GM18499 (cell line): Measurements from ENCODE around the gene TMEM108.
"Not testable (repeated sequence)": the region's sequence is repeated elsewhere in the genome, so short reads cannot be mapped to it uniquely, and the experiment has no call there.

Source experiments
- ATAC-seq: cut with Tn5 transposase; IDR thresholded peaks from one replicate; pipeline ENCODE4 v1.9.1; 2021; ENCODE audit warnings: moderate number of reproducible peaks; ENCODE audit not compliant: insufficient read depth, unreplicated experiment

TMEM108 gene

DNA sequence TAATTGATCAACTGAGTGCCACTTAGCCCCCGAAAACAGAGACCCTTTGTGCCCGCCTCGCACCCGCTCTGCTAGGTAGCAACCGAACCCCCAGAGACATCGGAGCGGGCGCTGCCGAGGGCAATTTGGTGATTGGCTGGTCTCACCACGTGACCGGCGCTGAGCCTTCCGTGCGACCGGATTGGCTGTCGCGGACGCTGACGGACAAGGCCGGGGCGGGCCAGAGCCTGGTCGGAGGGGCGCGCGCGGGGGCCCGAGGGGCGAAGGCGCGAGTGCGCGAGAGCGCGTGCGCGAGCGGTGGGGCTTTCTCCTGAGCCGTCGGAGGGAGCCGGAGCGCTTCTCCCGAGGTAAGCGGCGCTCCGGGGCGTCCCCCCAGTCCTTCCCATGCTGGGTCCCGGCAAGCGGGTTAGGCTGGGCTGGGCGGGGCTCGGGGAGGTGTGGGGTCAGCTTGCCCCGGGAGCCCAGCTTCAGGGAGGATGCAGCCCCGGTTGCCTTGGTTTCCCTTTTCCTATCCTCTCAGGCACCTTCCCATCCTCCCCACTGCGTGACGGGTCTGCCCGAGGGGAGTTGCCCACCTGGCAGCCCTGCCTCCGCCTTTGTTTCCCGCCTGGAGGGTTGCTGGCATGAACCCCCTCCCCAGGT is at the start of gene TMEM108:
Gene TMEM108 (plus strand): TSS at position 303 of the 642 bp plus-strand sequence.
- ATAC-seq, result no peak

DNA sequence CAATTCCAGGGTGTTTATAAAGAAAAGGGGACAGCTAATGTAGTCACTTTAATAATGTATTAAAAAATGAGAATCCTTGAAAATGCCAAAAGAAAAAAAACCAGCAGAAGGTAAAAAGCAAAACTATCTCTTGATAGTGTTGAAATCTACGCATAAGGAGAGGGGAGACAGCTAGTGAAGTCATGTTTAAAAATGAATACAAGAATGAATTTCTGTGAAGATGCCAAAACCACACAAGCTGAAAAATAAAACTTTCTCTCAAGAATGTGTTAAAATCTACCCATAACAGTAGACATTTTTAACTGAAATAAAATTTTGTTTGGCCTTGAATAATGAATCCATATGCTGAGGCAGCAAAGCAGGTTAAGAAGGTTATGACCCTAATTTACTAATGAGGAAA is 42.2 kb upstream of the TMEM108 start:
- ATAC-seq, result no peak

- no peak for ATAC-seq
Observed at GRCh38 chr3:132997404-132998185, 40.6 kb upstream of the TMEM108 start.

- ATAC-seq, result not testable (repeated sequence)
Observed at GRCh38 chr3:133005032-133005431, 33.2 kb upstream of the TMEM108 start.

- ATAC-seq, result no peak
Observed at GRCh38 chr3:133007601-133008000, 30.6 kb upstream of the TMEM108 start.

DNA sequence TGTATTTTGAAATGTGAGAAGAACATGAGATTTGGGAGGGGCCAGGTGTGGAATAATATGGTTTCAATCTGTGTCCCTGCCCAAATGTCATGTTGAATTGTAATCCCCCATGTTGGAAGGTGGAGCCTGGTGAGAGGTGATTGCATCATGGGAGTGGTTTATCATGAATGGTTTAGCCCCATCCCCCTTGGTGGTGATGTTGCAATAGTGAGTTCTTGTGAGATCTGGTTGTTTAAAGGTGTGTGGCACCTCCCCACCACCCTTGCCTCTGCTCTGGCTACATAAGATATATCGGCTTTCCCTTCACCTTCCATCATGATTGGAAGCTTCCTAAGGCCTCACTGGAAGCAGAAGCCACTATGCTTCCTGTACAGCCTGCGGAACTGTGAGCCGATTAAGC is 23.9 kb upstream of the TMEM108 start:
- ATAC-seq, result no peak

DNA sequence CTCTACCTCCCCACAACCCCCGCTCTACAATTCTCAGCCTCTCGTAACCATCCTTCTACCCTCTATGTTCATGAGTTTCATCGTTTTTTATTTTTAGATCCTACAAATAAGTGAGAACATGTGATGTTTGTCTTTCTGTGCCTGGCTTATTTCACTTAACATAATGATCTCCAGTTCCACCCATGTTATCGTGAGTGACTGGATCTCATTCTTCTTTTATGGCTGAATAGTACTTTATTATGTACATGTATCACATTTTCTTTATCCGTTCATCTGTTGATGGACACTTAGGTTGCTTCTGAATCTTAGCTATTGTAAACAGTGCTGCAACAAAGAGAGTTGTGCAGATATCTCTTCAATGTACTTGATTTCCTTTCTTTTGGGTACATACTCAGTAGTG is 22.6 kb upstream of the TMEM108 start:
- ATAC-seq, result not testable (repeated sequence)

GRCh38 chr3:133016838-133017309 is 21.3 kb upstream of the TMEM108 start:
- no peak for ATAC-seq

DNA sequence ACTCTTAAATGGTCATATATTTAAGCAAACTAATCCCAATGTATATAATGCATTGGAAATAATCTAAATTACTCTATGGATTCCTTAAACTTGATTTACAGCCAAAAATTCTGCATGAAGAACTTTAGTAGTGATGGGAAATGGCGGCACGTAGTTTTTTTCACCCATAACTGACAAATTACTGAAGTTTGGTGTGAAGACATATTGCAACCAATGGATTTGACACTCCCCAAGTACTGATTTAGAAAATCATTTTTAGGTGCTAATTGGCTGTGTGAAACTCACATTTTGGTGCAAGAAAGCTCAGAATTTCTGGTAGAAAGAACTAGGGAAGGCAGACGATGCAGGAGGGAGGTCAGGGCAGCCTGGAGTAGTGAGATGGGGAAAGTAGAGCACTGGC is 19.3 kb upstream of the TMEM108 start:
- ATAC-seq, result no peak

DNA sequence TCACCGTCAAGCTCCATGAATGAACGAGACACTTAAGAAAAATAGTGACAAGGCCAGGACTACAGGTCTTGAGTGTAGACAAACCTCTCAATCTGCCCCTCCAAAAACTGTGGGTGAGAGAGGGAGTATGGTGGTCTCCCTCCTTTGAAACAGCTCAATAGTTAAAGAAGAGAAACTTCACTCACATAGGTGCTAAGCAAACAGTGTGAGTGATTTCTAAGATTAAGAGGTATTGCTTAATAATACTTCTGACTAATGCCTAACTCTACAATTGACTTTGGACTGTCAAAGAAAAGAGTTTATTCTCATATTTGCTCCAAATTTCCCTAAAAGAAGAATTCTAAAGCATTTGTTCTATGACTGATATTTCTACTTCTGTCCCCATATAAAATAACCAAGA is 17.0 kb upstream of the TMEM108 start:
- no peak for ATAC-seq

GRCh38 chr3:133023362-133023761 is 14.8 kb upstream of the TMEM108 start:
- no peak for ATAC-seq

GRCh38 chr3:133025546-133025945 is 12.6 kb upstream of the TMEM108 start:
- no peak for ATAC-seq

GRCh38 chr3:133032301-133032700 is 5.9 kb upstream of the TMEM108 start:
- ATAC-seq, result no peak

- ATAC-seq, result no peak
Observed at GRCh38 chr3:133037436-133037835, 755 bp upstream of the TMEM108 start.

DNA sequence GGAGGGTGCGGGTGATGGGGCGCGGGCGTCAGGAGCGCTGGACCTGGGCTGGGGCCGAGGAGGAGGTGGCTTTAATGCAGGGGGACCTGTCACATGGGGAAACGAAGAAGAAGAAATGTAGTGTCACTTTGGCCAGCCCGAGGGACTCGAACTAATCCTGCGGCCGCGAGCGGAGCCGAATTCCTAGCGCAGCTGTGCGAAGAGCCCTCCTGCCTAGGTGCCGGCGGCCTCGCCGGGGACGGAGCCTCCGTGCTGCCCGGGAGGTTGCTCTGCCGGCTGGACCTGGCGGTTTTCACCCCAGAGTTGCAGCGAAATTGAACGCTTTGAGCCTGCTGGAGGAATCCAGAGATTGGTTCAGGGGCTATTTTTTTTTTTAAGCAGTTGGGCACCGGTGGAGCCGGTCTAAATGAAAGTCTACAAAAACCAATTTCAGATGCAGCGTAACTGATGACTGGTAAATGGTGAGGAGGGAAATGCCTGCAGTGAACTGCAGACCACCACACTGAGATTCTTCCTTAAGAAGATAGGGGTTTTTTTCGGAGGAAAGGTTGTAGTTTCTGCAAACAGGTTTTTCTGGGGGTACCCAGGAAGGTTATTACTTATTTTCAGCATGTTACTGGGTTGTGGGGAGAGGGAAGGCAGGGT is 662 bp downstream of the TMEM108 start:
- no peak for ATAC-seq

DNA sequence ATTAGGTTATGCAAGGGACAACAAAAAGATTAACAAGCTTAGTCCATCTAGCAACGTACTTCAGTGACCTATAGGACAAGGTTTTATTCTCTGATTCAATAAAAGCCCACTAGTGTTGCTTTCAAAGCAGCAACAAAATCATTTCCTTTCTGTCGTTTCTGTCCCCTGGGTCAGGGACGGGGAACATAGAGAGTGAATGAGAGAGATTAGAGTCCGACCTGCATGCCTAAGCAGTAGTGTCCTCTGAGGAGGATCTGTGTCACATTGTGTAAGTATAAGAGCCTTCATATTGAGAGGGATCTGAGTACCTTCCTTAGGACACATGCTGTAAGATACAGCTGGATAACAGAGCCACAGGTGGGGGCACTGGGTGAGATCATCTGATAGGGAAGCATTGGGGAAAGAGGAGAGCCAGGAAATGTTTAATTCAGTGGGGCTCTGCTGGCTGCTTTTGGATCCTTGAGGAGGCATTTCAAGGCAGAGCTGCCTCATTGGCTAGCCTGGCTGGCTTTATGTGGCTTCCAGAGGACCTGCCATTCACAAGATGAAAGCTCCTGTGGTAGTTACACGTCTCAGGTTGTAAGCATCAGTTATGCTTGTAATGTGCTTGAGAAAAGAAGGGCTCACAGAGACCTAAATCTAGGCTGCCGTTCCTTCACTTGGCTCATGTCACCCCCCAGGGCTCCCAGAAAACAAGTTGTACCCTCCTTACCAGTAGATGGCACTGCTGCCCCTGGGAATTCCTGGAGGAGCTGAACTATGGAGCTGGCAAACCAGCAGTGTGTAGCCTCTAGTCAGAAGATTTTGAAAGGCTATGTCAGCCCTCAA is 2.7 kb downstream of the TMEM108 start:
- ATAC-seq, result no peak

DNA sequence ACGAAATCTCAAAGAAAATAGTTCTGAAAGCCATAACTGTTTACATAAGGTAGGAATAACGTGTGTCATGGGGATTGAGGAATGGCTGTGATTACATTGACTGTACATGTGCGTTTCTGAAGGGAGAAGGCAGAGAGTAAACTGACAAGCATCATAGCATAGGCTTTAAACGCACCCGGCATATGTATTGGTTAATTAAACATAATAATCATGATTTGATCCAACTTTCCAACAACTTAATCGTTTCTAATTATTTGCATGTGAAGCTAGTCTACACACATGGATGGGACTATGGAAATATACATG is 3.3 kb downstream of the TMEM108 start:
- ATAC-seq, result no peak

DNA sequence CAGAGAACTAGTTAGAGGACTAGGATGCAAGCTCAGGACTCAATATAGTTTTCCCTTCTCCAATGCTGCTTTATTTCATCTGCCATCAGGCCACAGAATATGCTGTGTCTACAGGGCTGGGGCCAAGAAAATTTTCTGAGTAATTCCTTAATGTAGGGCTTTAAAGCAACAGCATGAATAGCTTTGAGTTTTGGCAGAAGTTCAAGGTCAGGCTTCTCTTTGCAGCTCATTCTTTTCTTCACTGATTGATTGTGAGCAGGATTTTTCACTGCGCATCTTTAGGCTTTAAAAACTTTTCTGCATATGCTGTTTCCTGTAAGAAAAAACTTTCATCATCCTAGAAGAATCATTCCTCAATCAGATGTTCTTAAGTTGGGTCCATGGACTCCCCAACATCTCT is 4.6 kb downstream of the TMEM108 start:
- ATAC-seq, result no peak

DNA sequence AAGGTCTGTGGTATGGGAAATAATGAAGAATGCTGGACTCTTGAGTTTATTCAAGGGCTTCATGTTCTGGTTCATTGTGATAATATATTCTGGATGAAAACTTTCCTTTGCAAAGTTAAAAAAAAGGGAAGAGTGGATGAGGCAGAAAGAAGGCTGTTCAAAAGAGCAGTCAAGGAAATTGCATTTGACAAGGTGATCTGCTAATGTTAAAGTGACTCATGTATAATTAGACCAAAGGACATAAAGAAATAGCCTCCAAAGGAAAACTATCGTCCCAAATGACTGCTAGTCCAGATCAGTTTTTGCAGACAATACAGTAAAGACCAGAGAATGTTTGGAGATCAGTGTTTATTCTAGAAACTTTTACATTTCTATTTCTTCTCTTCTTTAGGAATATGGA is 9.8 kb downstream of the TMEM108 start:
- ATAC-seq, result no peak

- ATAC-seq, result no peak
Observed at GRCh38 chr3:133049491-133049890, 11.3 kb downstream of the TMEM108 start.

DNA sequence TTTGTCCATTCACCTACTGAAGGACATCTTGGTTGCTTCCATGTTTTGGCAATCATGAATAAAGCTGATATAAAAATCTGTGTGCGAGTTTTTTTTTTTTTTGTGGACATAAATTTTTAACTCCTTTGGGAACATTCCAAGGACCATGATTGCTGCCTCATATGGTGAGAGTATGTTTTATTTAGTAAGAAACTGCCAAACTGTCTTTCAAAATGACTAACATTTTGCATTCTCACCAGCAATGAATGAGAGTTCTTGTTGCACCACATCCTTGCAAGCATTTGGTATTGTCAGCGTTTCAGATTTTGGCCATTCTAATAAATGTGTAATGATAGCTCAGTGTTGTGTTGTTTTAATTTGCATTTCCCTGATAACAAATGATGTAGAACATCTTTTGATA is 12.7 kb downstream of the TMEM108 start:
- ATAC-seq, result no peak
